GM19372 (cell line): ENCODE data around the gene ANK3.
"Not testable (repeated sequence)": the region's sequence is repeated elsewhere in the genome, so short reads cannot be mapped to it uniquely, and the experiment has no call there.

Experiments
- ATAC-seq: cut with Tn5 transposase; IDR thresholded peaks from one replicate; pipeline ENCODE4 v1.9.1; 2021; ENCODE audit warnings: mild to moderate bottlenecking, low read depth, moderate library complexity; ENCODE audit not compliant: unreplicated experiment

The ANK3 gene

GRCh38 chr10:60312818-60313588, 76.7 kb downstream of the ANK3 start:
- no peak for ATAC-seq

- ATAC-seq, result no peak
These were observed 77.9 kb downstream of the ANK3 start for GRCh38 chr10:60311821-60312220.

GRCh38 chr10:60310740-60311139, 78.9 kb downstream of the ANK3 start:
- no peak for ATAC-seq

- ATAC-seq, result no peak
These were observed 79.8 kb downstream of the ANK3 start for GRCh38 chr10:60309891-60310290.

- no peak for ATAC-seq
These were observed 80.3 kb downstream of the ANK3 start for GRCh38 chr10:60309371-60309770.

- ATAC-seq, result no peak
These were observed 84.2 kb downstream of the ANK3 start for GRCh38 chr10:60305380-60305892.

- no peak for ATAC-seq
These were observed 84.8 kb downstream of the ANK3 start for GRCh38 chr10:60304829-60305379.

GRCh38 chr10:60303778-60304177, 85.9 kb downstream of the ANK3 start:
- ATAC-seq, result no peak

- ATAC-seq, result no peak
These were observed 89.5 kb downstream of the ANK3 start for GRCh38 chr10:60299961-60300883.

GRCh38 chr10:60299390-60299778, 90.3 kb downstream of the ANK3 start:
- no peak for ATAC-seq

GRCh38 chr10:60298408-60299389, 91.0 kb downstream of the ANK3 start:
- ATAC-seq, result no peak

- ATAC-seq, result no peak
These were observed 93.6 kb downstream of the ANK3 start for GRCh38 chr10:60296073-60296472.

GRCh38 chr10:60295028-60295937, 94.4 kb downstream of the ANK3 start:
- ATAC-seq, result no peak

GRCh38 chr10:60293581-60294175, 96.0 kb downstream of the ANK3 start:
- ATAC-seq, result no peak

- no peak for ATAC-seq
These were observed 96.7 kb downstream of the ANK3 start for GRCh38 chr10:60292998-60293397.

- ATAC-seq, result not testable (repeated sequence)
These were observed 97.1 kb downstream of the ANK3 start for GRCh38 chr10:60292536-60292935.

GRCh38 chr10:60291344-60291930, 98.2 kb downstream of the ANK3 start:
- ATAC-seq, result no peak

GRCh38 chr10:60290558-60290957, 99.1 kb downstream of the ANK3 start:
- ATAC-seq, result no peak
